Stimulated activated CD4-positive, alpha-beta T cell treated with anti-CD3 and anti-CD28 coated beads, Interleukin-15, amount 100 ng/mL, for 48 hours (primary cell): Measurements from ENCODE around the gene SLA2.
A peak's percentile ranks its signal among the peaks of the same experiment; 100 is the strongest.
"Not testable (repeated sequence)": the region's sequence is repeated elsewhere in the genome, so short reads cannot be mapped to it uniquely, and the experiment has no call there.

Experiments
- DNase-seq, 2 donors: peaks; one replicate each; pipeline ENCODE4 v3.0.0-alpha.2; 2020; ENCODE audit warnings: low read depth in 2 of 2

Gene SLA2

GRCh38 chr20:36645353-36645752 lies 643 bp downstream of the SLA2 start:
- no peak for DNase-seq

GRCh38 chr20:36644706-36645095 lies 1.3 kb downstream of the SLA2 start:
- peak; percentile 46 to 49 for DNase-seq

GRCh38 chr20:36644032-36644705 lies 1.8 kb downstream of the SLA2 start:
- DNase-seq: peak; percentile 47 to 48

- DNase-seq: no peak
Observed at GRCh38 chr20:36642136-36642535, 3.9 kb downstream of the SLA2 start.

- no peak for DNase-seq
Observed at GRCh38 chr20:36641506-36641843, 4.5 kb downstream of the SLA2 start.

GRCh38 chr20:36638876-36639400 lies 7.1 kb downstream of the SLA2 start:
- not testable (repeated sequence) for DNase-seq

- no peak for DNase-seq
Observed at GRCh38 chr20:36634342-36634741, 11.7 kb downstream of the SLA2 start.

- DNase-seq: no peak
Observed at GRCh38 chr20:36633285-36633772, 12.7 kb downstream of the SLA2 start.

- no peak for DNase-seq
Observed at GRCh38 chr20:36632487-36633284, 13.3 kb downstream of the SLA2 start.

- DNase-seq: no peak
Observed at GRCh38 chr20:36632147-36632486, 13.9 kb downstream of the SLA2 start.

GRCh38 chr20:36631646-36632045 lies 14.3 kb downstream of the SLA2 start:
- DNase-seq: no peak

GRCh38 chr20:36629719-36630681 lies 16.0 kb downstream of the SLA2 start:
- peak in 1 of 2 donors; percentile 37 for DNase-seq

GRCh38 chr20:36628076-36628475 lies 17.9 kb downstream of the SLA2 start:
- DNase-seq: no peak

GRCh38 chr20:36624944-36625324 lies 21.1 kb downstream of the SLA2 start:
- DNase-seq: no peak

- DNase-seq: no peak
Observed at GRCh38 chr20:36624068-36624943, 21.7 kb downstream of the SLA2 start.

GRCh38 chr20:36623444-36623843 lies 22.6 kb downstream of the SLA2 start:
- no peak for DNase-seq

- DNase-seq: no peak
Observed at GRCh38 chr20:36620917-36621316, 25.1 kb downstream of the SLA2 start.

- DNase-seq: no peak
Observed at GRCh38 chr20:36614781-36615557, 31.0 kb downstream of the SLA2 start.

GRCh38 chr20:36613974-36614373 lies 32.0 kb downstream of the SLA2 start:
- no peak for DNase-seq

GRCh38 chr20:36611625-36612024 lies 34.4 kb downstream of the SLA2 start:
- DNase-seq: no peak
